HepG2 (cell line): ENCODE data around the gene INA. TPM values are rescaled to one million over a fixed set of nuclear protein-coding genes. Genes with fewer than 3 reads are reported as not detected.

Experiments
- ARNT ChIP-seq: fragments of 450-650 bp; IDR thresholded peaks from 2 replicates; pipeline ENCODE4 v1.6.1; 2017
- HNRNPL ChIP-seq: fragments of 200-400 bp; formaldehyde crosslinking; IDR thresholded peaks from 2 replicates; pipeline ENCODE4 v1.6.1; 2017; ENCODE audit warnings: mild to moderate bottlenecking, low read depth, low read length
- ZFP36L1 ChIP-seq: sonication (generic); formaldehyde crosslinking; IDR thresholded peaks from 2 replicates; pipeline ENCODE4 v1.8.0; 2022; ENCODE audit warnings: mild to moderate bottlenecking, missing genetic modification reagents, moderate library complexity
- ZNF160 ChIP-seq: sonication (generic); formaldehyde crosslinking; IDR thresholded peaks from 2 replicates; pipeline ENCODE4 v1.8.0; 2022; ENCODE audit warnings: mild to moderate bottlenecking, inconsistent platforms, missing genetic modification reagents
- ZNF672 ChIP-seq: sonication (generic); formaldehyde crosslinking; IDR thresholded peaks from 2 replicates; pipeline ENCODE4 v1.8.1; 2022; ENCODE audit warnings: missing genetic modification reagents
- ZSCAN30 ChIP-seq: sonication (generic); formaldehyde crosslinking; IDR thresholded peaks from 2 replicates; pipeline ENCODE4 v1.5.0; 2020; ENCODE audit warnings: mild to moderate bottlenecking, missing genetic modification reagents
- polyA plus RNA-seq, 8 experiments: library from polyadenylated mRNA; depleted of rRNA in 3 of 8; stranded (reverse) in 7 of 8; unstranded in 1 of 8; fragments of >200 nt; fragmentation: Illumina TruSeq in 4 of 8; extraction: Trizol in 4 of 8; gene quantifications; 2 replicates each; pipeline versions ENCODE4 v1.2.1 to v1.2.3, GENCODE V29; 2011 to 2016; ENCODE audit warnings: low read depth in 4 of 8, missing spikeins in 1 of 8, mixed read lengths in 1 of 8; ENCODE audit not compliant: insufficient read depth in 1 of 8
- total RNA-seq, 5 experiments: library from RNA; depleted of rRNA; stranded (reverse); fragments of >200 nt; fragmentation: Illumina TruSeq; extraction: Trizol; gene quantifications; 2 replicates each; pipeline ENCODE4 v1.2.3, GENCODE V29; 2016; ENCODE audit warnings: low read depth in 1 of 5
- TF ChIP-seq, protein P1 (sequence below): sonication (generic); formaldehyde crosslinking; IDR thresholded peaks from 2 replicates; pipeline ENCODE4 v1.4.0; 2020; ENCODE audit warnings: mild to moderate bottlenecking, missing genetic modification reagents
- TF ChIP-seq, protein P2 (sequence below): sonication (generic); formaldehyde crosslinking; IDR thresholded peaks from 2 replicates; pipeline ENCODE4 v1.8.0; 2022; ENCODE audit warnings: low read depth, missing genetic modification reagents
- TF ChIP-seq, protein P3 (sequence below): sonication (generic); formaldehyde crosslinking; IDR thresholded peaks from 2 replicates; pipeline ENCODE4 v1.8.0; 2022; ENCODE audit warnings: missing genetic modification reagents, mild to moderate bottlenecking, moderate library complexity, borderline replicate concordance
- TF ChIP-seq, protein P4 (sequence below): sonication (generic); formaldehyde crosslinking; IDR thresholded peaks from 2 replicates; pipeline ENCODE4 v1.4.0; 2020; ENCODE audit warnings: missing genetic modification reagents, mild to moderate bottlenecking, borderline replicate concordance

INA gene
- total and polyA plus RNA-seq, 2 of the 13 experiments (the other 11 are each of a cell fraction or from before 2014, with no cell fraction given): 0.04 to 0.13 TPM

DNA sequence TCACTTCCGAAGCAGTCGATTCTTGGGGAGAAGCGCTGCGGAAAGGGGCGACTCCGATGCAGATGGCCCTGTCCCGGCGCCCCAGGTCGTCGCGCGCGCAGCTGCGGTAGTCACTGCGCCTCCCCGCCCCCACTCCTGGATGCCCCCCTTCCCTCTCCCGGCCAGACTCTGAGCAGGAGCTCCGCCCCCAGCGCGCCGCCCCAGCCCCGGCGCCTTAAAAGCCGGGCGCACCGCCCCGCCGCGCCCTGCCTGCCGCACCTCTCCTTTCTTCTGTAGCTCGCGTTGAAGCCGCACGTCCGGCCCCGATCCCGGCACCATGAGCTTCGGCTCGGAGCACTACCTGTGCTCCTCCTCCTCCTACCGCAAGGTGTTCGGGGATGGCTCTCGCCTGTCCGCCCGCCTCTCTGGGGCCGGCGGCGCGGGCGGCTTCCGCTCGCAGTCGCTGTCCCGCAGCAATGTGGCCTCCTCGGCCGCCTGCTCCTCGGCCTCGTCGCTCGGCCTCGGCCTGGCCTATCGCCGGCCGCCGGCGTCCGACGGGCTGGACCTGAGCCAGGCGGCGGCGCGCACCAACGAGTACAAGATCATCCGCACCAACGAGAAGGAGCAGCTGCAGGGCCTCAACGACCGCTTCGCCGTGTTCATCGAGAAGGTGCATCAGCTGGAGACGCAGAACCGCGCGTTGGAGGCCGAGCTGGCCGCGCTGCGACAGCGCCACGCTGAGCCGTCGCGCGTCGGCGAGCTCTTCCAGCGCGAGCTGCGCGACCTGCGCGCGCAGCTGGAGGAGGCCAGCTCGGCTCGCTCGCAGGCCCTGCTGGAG lies at the start of gene INA (continued):
- TF ChIP-seq, protein P1, sequence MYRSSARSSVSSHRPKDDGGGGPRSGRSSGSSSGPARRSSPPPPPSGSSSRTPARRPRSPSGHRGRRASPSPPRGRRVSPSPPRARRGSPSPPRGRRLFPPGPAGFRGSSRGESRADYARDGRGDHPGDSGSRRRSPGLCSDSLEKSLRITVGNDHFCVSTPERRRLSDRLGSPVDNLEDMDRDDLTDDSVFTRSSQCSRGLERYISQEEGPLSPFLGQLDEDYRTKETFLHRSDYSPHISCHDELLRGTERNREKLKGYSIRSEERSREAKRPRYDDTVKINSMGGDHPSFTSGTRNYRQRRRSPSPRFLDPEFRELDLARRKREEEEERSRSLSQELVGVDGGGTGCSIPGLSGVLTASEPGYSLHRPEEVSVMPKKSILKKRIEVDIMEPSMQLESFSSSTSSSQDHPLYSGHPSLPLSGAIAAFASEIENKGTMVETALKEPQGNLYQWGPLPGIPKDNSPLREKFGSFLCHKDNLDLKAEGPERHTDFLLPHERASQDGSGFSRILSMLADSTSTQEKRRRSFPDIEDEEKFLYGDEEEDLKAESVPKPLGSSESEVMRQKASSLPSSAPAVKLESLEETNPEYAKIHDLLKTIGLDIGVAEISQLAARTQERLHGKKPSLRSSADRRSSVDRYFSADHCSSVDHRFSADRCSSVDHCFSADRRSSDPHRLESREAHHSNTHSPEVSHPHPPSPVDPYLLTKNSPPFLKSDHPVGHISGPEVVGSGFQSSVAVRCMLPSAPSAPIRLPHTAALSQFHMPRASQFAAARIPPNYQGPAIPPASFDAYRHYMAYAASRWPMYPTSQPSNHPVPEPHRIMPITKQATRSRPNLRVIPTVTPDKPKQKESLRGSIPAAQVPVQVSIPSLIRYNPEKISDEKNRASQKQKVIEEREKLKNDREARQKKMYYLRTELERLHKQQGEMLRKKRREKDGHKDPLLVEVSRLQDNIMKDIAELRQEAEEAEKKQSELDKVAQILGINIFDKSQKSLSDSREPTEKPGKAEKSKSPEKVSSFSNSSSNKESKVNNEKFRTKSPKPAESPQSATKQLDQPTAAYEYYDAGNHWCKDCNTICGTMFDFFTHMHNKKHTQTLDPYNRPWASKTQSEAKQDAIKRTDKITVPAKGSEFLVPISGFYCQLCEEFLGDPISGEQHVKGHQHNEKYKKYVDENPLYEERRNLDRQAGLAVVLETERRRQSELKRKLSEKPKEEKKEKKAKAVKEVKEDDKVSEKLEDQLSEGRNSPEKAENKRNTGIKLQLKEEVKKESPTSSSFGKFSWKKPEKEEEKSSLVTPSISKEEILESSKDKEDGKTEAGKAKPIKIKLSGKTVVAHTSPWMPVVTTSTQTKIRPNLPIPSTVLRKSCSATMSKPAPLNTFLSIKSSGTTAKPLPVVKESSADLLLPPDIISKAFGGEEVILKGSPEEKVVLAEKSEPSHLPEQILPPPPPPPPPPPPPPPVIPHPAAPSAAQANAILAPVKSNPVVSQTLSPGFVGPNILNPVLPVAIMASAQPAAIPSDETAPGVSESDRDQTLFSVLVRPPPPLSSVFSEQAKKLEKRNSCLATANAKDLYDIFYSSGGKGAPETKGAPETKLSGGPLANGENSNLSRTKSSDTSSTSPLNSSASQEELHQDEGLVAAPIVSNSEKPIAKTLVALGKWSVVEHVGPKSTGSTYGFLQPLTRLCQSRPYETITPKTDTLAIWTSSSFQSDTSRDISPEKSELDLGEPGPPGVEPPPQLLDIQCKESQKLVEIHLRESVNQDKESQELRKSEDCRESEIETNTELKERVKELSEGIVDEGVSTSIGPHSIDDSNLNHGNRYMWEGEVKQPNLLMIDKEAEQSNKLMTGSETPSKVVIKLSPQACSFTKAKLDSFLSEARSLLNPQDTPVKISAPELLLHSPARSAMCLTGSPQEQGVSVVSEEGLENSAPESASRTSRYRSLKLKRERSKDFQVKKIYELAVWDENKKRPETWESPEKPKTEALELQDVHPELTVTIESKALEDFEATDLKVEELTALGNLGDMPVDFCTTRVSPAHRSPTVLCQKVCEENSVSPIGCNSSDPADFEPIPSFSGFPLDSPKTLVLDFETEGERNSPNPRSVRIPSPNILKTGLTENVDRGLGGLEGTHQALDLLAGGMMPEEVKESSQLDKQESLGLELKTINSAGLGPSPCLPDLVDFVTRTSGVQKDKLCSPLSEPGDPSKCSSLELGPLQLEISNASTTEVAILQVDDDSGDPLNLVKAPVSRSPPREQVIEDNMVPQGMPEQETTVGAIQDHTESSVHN (CRISPR knock-in tag): no peak
- no peak for TF ChIP-seq ARNT
- TF ChIP-seq, protein P2, sequence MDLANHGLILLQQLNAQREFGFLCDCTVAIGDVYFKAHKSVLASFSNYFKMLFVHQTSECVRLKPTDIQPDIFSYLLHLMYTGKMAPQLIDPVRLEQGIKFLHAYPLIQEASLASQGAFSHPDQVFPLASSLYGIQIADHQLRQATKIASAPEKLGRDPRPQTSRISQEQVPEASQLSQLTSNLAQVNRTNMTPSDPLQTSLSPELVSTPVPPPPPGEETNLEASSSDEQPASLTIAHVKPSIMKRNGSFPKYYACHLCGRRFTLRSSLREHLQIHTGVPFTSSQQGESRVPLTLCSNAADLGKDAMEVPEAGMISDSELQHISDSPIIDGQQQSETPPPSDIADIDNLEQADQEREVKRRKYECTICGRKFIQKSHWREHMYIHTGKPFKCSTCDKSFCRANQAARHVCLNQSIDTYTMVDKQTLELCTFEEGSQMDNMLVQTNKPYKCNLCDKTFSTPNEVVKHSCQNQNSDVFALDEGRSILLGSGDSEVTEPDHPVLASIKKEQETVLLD (CRISPR knock-in tag): no peak
- no peak for TF ChIP-seq HNRNPL
- TF ChIP-seq, protein P3, sequence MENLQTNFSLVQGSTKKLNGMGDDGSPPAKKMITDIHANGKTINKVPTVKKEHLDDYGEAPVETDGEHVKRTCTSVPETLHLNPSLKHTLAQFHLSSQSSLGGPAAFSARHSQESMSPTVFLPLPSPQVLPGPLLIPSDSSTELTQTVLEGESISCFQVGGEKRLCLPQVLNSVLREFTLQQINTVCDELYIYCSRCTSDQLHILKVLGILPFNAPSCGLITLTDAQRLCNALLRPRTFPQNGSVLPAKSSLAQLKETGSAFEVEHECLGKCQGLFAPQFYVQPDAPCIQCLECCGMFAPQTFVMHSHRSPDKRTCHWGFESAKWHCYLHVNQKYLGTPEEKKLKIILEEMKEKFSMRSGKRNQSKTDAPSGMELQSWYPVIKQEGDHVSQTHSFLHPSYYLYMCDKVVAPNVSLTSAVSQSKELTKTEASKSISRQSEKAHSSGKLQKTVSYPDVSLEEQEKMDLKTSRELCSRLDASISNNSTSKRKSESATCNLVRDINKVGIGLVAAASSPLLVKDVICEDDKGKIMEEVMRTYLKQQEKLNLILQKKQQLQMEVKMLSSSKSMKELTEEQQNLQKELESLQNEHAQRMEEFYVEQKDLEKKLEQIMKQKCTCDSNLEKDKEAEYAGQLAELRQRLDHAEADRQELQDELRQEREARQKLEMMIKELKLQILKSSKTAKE (CRISPR knock-in tag): no peak
- no peak for TF ChIP-seq ZNF160
- no peak for TF ChIP-seq ZSCAN30 (CRISPR knock-in tag)
- TF ChIP-seq ZNF672: no peak
- TF ChIP-seq, protein P4, sequence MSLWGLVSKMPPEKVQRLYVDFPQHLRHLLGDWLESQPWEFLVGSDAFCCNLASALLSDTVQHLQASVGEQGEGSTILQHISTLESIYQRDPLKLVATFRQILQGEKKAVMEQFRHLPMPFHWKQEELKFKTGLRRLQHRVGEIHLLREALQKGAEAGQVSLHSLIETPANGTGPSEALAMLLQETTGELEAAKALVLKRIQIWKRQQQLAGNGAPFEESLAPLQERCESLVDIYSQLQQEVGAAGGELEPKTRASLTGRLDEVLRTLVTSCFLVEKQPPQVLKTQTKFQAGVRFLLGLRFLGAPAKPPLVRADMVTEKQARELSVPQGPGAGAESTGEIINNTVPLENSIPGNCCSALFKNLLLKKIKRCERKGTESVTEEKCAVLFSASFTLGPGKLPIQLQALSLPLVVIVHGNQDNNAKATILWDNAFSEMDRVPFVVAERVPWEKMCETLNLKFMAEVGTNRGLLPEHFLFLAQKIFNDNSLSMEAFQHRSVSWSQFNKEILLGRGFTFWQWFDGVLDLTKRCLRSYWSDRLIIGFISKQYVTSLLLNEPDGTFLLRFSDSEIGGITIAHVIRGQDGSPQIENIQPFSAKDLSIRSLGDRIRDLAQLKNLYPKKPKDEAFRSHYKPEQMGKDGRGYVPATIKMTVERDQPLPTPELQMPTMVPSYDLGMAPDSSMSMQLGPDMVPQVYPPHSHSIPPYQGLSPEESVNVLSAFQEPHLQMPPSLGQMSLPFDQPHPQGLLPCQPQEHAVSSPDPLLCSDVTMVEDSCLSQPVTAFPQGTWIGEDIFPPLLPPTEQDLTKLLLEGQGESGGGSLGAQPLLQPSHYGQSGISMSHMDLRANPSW (CRISPR knock-in tag): no peak
- no peak for TF ChIP-seq ZFP36L1 (CRISPR knock-in tag)
